Measurements from ENCODE around the gene SOCS3.
A peak's percentile ranks its signal among the peaks of the same experiment; 100 is the strongest.

SOCS3 gene

DNA sequence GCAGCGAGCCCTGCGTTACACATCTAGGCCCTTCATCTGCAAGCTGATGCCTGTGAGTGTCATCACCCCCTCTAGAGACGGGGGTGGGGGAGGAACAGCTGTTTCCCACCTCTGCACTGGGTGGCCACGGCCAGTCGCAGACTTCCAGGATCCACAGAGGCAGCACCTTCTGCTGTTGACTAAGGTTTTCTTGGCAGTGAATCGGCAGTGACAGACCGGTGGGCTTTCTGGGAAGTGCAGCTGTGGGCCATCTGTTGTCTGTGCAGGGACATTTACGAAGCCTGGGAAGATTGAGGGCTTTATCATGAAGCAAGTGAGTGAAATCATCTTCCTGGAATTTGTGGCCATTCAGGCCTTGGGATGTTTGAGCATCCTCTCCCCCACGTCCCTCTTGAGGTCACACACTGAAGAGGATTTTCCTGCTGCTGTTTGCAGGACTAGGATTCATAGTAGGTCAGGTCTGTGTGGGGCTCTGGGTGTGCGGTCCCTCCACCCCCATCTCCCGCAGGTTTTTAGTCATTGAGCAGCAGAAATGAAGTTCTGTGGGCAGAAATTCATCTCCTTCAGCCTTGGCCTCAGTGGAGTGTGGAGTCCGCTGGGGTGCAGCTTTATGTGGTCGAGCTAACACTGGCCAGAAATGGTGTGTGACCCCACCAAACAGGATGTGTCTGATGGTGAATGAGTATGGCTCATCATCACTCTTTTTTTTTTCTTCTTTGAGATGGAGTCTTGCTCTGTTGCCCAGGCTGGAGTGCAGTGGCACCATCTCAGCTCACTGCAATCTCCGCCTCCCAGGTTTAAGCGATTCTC lies 30.6 kb upstream of the SOCS3 start:
- DNase-seq, result peak; percentile 73

DNA sequence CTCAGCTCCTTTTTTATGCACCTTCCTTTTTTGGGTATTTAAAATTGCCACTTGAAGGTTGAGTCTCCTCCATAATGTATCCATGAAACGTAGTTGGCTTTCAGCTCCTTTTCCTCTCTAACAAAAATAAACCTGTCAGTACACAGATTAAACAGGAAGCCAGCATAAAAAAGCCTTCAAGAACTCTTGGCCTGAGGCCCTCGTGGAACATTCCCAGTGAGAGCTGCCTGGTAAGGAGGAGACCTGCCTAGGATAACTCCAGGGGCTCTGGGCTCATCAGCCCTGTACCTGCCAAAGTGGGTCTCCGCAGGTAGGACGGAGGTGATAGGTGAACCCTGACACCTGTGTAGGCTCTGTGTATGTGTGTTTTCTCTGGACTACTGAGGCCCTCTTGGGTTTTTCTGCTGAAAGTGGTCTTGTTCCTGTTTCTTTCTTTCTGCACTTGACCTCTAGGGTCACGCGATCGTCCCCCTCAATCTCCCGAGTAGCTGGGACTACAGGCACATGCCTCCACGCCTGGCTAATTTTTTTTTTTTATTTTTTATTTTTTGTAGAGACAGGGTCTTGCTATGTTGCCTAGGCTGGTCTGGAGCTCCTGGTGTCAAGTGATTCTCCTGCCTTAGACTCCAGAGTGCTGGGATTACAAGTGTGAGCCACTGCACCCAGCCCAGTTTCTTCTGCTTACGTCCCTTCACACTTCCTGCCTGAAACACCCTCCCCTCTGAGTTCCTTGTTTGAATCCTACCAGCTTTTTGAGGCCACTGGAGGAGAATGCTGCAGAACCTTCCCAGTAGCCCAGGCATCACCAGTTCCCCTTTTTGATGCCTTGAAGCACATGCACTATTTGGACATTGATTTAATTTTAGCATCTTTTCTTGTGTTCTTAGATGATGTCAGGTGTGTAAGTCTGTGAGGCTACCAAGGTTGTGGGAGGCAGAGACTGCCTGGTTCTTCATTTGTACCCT lies 28.4 kb upstream of the SOCS3 start:
- DNase-seq, result no peak

DNA sequence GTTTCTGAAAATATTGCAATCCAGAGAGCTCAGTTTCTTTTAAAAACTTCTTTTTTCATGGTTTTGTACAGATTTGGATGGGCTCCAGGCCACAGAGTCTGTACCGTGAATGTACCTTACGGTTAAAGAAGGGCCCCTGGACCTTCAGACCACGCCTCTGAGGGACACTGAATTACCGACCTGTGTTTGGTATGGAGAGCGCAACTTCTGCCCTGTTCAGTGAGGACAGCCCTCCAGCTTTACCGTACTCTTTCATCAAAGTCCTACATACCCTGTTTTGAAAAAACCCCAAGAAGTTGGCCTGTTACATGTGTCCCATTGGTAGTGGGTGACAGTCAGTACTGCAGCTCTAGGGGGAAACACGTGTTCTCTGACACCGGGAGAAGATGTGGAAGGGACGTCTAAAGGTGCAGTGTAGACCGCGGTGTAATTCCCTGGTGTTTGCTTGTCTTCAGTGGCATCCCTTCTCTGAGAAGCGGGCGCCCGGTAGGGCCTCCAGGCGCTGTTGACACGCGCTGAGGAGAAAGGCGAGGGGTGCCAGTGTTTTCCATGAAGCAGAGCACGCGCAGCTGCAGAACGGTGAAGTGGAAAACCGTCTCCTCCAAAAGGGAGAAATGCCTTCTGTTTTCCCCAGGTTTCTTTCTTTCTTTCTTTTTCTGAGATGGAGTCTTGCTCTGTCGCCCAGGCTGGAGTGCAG lies 24.8 kb upstream of the SOCS3 start:
- DNase-seq, result no peak

DNA sequence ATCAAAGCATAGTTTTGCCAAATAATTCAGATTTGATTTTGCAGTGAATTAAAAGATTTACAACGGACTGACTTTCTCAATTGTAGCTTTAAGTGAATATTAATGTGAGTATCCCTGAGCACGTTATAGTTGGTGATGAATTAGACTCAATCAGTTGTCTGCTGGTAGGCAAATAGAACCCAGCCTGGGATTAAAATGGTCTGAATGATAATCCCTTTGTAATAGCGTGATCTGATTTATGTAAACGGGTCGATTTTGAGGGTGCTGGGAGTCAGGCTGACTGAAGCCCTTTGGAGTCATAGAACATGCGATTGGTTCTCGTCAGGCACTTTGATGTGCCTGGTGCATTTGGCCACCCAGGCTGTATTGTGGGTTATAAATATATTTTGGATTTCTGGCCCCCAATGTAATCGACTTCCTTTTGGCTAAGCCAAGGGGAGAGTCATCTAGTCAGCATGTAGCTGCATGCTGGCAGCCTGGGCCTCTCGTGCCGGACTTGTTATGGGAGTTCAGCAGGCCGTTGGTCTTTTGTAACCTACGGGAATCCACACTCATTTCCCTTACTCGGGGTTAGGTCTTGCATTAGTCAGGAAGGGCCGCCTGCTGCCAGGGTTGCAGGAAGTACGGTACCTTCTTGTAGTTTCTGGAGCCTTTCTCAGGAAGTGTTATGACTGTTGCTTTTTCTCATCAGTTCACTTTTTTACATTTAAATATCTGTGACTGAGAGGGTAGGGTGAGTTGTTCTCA lies 24.0 kb upstream of the SOCS3 start:
- DNase-seq, result no peak

DNA sequence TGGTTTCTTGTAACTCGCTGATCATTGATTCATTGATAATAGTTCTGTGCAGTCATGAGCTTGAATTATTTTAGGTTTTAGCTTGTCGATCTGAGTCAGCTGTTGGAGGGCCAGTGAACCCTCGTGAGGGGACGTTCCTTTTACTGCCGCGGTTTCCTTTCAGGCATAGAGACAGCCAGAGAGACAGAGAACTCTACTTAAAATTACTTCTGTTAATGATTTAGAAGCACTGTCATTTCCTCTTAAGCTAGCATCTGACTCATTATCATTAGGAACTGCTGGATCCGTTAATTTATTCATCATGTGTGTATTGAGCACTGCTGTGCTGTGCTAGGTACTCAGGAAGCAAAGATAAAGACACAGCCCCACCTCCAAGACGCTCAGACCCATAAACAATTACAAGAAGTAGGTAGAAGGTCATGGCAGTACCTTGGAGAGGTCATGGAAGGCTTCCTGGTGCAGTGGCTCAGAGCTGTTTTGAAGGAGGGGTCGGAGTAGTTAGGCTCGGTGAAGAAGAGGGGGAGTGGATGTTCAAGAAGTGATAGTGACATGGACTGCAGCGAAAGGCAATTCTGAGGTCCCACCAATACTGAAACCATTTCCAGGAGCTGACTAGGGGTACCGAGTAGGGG lies 21.8 kb upstream of the SOCS3 start:
- no peak for DNase-seq

DNA sequence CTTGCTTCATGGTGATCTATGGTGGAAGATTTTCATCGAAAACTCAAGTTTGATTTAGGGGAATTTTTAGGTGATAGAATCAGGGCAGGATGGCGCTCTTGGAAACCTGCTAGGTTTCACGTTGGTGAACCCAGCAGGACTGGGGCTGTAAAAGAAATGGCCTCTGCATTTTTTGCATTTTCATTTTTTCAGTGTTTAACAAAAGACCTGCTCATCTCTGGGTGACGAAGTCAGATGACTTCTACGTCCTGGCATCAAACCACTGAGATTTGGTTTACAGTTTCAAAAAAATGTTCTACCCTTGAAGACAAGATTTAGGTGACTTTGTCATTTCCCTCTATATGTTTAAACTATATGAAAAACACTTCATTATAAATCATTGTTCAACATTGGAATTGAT lies 20.5 kb upstream of the SOCS3 start:
- no peak for DNase-seq

DNA sequence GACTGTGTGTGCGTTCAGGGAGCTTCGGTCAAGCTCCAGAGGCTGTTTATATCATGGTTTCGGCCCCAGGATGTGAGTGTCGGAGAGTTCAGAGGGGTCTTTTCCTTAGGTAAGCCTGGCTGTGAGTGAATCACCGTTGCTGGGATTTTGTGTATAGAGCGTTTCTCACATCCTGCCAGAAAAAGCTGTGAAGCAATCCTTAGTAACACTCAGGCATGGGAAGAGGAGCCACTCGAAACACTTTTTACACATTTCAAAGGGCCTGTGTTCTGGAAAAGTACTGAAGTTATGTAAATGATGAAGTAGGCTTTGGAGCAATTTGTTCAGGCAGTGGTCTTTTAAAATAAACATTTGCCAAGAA lies 19.2 kb upstream of the SOCS3 start:
- no peak for DNase-seq

DNA sequence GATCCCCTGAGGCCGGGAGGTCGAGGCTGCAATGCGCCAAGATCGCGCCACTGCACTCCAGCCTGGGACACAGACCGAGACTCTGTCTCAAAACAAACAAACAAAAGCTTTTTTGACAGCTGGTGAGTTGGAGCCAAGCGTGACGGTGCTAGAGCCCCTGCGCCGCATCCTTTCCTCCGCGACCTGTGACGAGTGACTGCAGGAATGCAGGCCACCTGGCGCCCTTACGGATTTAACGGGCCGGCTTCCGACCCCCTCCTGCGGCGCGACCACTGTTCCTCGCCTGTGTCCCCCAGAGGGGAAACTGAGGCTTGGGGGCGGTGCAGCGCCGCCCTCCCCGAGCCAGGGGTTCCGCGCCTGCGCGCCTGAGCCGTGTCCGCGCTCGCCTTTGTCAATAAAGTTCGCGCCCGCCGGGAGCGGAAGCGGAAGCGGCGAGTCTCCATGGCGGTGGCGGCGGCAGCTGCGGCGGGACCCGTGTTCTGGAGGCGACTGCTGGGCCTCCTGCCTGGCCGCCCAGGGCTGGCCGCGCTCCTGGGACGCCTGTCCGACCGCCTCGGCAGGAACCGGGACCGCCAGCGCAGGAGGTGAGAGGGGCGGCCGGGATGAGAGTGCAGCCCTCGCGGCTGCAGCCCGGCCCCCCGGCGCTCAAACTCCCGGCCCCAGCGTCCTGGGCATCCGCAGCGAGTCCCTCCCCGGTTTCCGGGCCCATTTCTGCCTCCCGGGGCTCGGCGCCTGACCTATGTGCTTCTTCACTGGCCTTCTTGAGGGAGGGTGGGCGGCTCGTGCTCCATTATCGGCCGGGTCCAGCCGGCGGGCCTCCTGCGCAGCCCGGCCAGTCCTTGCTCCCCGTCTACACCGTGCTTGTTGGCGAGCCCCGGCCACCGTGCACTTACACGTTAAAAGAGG lies 18.6 kb upstream of the SOCS3 start, which contains the start of gene PGS1:
Gene PGS1 (plus strand): TSS at position 425 of the 906 bp plus-strand sequence. CDS start 17 bp downstream, at position 442.
- DNase-seq, result peak; percentile 91

DNA sequence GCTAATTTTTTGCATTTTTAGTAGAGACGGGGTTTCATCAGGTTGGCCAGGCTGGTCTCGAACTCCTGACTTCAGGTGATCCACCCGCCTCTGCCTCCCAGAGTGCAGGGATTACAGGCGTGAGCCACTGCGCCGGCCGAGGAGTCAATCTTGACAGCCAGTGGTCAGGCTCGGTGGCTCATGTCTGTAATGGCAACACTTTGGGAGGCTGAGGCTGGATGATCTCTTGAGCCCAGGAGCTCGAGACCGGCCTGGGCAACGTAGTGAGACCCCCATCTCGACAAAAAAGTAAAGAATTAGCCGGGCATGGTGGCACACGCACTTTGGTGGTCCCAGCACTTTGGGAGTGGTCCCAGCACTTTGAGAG lies 18.0 kb upstream of the SOCS3 start:
- DNase-seq, result no peak

DNA sequence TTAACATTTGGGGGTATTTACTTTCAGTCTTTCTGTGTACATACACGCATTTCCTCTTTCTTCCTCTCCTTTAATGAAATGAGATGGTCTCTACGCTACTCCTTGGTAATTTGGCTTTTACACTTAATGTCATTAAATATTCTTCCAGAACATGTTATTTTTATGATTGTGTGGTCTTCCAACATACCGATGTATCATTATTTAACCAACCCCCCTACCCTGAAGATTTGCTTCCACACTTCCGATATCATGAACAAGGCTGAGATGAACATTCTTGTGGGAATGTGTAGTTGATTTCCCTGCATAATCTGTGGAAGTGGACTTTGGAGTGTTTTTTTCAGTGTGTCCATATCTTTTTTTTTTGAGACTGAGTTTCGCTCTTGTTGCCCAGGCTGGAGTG lies 16.3 kb upstream of the SOCS3 start:
- no peak for DNase-seq

DNA sequence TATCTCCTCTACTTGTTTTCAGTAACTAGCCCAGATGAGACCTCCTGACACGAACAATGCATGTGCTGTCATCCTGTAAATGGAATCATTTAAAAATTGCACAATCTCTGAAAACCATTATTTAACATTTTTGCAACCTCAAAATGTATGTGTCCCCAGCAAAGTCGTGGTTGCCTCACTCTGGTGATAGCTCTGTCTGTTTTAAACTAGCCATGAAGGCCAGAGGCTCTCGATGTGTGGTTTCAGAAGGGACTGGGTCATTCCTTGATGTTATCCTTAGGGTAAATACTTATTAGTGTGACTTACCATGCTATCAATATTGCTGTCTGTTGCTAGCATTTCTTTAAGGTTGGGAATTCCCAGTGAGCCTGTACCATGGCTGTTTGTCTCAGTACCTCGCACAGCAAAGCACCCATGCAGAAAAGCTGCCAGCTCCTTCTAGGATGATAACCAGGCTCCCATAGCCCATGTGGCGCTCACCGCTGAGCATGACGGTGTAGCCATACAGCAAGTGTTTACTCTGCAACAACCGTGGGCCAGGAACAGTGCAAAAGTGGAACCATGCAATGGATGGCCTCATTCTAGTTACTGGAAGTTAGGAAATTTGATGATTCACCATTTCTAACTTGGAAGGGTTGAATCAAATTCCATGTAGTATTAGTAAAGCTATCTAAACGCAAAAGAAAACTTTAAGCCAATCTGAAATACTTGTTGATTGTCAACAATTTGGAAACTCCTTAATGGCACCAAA lies 15.7 kb upstream of the SOCS3 start:
- no peak for DNase-seq

DNA sequence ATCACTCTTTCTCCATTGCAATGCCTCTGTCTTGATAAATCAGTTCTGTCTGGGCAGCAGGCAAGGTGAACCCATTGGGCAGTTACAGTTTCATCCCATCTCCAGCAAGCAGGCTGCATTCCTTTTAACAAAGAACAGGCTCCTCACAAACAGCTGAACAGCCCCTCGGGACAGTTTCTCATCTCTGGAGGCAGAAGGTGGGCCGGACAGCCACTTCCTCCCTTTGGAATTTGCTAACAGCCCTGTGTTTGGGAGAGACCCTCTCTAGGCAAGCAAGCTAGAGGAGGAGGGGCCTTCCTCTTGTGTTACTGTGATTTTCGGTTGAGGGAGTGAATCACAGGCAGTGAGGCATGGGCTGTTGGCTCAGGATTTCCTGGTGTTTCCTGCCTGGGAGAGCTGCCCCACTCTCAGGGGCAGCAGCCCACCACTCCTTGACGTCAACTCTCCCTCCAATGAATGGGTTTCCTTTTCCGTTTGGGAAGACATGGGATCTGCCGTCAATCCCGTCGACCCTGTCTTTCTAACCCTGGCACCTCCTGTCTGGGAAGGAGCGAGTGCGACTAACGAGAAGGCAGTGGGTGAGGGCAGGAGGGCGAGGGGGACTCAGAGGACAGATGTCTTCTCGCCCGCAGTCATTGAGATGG lies 14.9 kb upstream of the SOCS3 start:
- peak; percentile 53 for DNase-seq

DNA sequence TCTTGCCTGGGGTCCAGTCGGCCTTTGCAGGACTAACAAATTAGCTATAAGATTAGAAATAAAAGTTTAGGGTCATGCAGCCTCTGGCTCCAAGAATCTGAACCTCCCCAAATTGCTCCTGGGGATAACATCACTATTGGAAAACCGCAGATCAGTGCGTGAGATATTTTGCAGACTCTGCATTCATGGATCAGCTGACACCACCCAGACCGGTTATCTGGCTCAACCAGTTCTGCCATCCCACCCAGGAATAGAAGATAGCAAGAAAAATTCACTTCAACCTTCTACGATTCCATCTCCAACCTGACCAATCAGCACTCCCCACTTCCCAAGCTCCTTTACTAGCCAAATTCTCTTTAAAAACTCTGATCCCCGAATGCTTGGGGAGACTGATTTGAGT lies 14.3 kb upstream of the SOCS3 start:
- no peak for DNase-seq

DNA sequence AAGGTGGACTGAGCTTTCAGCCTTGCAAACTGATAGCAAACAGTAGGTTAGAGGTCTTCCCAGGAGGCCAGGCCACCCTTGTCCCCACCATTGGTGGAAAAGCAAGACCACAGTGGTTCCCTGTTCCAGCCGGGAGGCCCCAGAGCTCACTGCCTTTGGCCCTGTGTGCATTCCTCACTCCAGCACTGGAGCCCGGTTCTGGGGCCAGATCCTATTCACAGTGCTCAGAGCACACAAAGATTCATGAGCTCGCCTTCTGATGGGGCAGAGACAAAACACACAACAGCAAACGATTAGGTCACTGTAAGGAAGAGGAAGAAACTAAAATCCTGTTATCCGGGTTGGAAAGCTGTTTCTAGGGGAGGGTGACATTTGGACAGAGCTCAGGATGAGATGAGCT lies 13.0 kb upstream of the SOCS3 start:
- no peak for DNase-seq

DNA sequence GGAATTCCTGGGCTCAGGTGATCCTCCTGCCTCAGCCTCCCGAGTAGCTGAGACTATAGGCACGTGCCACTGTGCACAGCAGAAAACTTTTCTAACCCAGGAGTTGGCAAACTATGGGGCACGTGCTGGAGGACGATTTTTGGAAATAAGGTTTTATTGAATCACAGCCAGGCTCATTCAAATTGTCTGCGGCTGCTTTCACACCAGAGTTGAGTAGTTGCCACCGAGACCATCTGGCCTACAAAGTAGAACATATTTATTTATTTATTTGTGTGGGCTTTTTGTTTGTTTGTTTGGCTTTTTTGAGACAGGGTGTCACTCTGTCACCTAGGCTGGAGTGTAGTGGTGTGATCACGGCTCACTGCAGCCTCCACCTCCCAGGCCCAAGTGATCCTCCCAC lies 11.2 kb upstream of the SOCS3 start:
- DNase-seq, result no peak

DNA sequence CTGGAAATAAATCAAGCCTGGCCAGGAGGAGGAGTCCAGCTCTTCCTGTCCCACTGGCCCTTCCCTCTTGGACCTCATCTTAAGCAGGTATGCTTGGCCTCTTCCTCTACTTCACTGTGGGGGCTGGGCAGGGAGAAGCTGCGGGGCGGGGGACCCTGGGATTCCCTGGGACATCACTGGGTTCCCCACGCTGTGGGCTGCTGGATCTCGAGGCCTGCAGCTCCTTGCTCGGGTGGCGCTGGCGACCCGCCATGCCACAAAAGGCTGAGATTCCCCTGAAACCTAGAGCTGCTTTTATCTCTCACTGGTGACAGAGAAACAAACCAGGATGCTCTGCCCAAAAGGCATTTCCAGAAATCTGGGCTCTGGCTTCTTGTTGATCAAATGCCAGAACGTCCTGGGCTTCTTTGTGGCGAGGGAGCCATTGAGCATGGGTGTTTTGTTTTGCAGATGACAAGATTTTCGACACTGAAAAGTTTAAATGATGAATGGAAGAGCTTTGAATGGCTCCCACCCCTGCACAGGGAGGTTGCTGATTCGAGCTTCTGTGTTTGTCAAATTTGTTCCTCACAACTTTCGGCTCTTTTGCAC lies 10.0 kb upstream of the SOCS3 start:
- no peak for DNase-seq

DNA sequence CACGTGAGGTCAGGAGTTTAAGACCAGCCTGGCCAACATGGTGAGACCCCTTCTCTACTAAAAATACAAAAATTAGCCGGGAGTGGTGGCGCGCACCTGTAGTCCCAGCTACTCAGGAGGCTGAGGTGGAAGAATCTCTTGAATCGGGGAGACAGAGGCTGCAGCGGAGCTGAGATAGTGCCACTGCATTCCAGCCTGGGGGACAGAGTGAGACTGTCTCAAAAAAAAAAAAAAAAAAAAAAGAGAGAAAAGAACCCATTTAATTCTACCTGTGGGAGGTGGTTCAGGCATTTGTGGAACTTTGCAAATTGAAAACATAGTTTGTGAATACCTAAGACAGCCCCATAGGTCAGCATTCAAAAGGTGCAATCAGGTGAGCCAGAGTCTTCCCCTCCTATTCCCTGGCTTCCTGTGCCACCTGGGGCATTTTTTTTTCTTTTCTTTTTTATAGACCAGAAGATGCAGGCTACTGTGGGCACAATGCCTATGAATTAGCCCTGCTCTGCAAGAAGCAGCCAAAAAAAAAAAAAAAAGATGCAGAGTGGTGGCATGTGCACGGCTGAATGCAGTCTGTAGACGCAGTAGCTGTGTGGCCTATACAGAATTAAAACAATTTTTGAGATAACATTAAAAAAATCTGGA lies 9.1 kb upstream of the SOCS3 start:
- DNase-seq, result no peak

DNA sequence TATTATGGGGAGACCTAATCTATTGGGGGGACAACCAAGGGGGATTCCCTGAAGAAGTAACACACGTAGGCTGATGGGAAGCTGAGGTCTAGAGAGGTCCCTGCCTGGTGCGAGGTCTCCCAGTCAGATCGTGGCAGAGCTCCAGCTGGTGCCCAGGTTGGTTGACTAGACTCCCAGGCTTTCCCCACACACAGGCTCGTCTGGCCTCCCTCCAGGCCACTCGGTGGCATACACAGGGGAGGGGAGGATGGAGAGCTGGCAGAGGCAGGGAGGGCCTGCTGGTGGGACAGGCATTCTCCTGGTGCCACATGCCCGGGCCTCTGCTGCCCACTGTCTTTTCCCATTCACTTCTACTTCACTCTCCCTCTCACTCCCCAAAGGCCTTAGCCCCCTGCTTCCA lies 8.5 kb upstream of the SOCS3 start:
- DNase-seq, result no peak

DNA sequence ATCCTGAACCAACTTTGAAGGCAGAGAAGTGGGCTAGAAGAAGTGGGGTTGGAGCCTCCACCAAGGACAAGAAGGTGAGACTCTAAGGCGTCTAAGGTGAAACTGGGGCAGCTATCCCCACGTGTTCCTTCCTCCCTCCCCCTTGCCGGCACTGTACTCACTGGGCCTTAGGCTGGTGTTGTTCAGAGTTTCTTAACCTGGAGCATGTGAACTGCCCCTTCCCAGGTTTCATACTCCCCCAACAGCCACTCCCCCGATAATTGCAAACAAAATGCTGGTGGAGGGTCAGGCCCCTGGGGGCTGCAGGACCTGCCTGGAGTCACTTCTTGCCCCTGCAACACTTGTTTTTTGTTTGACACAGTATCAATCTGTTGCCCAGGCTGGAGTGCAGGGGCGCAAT lies 7.3 kb upstream of the SOCS3 start:
- no peak for DNase-seq
